Activated CD4-positive, alpha-beta memory T cell treated with anti-CD3 and anti-CD28 coated beads, Interleukin-2, amount 10 ng/mL, durations not matched to agents 7 days and 5 days (primary cell): ENCODE measurements around the gene VPS45. TPM values are rescaled to one million over a fixed set of nuclear protein-coding genes. Genes with fewer than 3 reads are reported as not detected.
"Not testable (repeated sequence)": the region's sequence is repeated elsewhere in the genome, so short reads cannot be mapped to it uniquely, and the experiment has no call there.

ENCODE experiments used
- CTCF ChIA-PET: fragments of 350-600 bp; sonication (Branson Sonifier 250); formaldehyde crosslinking; loops from one replicate; lab custom pipeline; 2021; ENCODE audit warnings: antibody characterized with exemption, inconsistent platforms; lab: Charles Lee
- POLR2A ChIA-PET: fragments of 350-600 bp; sonication (Branson Sonifier 250); formaldehyde crosslinking; loops from one replicate; lab custom pipeline; 2021; ENCODE audit warnings: antibody characterized with exemption; lab: Charles Lee
- DNase-seq: peaks from one replicate; pipeline ENCODE4 v3.0.0-alpha.2; 2020
- H3K27ac Mint-ChIP-seq: one replicate; pipeline ENCODE4 v1.8.0; 2021; ENCODE audit warnings: mild to moderate bottlenecking, mixed read lengths
- H3K27me3 Mint-ChIP-seq: one replicate; pipeline ENCODE4 v1.8.0; 2021; ENCODE audit warnings: mixed read lengths
- H3K36me3 Mint-ChIP-seq: one replicate; pipeline ENCODE4 v1.8.0; 2021; ENCODE audit warnings: low read depth, mixed read lengths
- H3K4me1 Mint-ChIP-seq: one replicate; pipeline ENCODE4 v1.8.0; 2021; ENCODE audit warnings: mixed read lengths
- H3K4me3 Mint-ChIP-seq: one replicate; pipeline ENCODE4 v1.8.0; 2021; ENCODE audit warnings: mild to moderate bottlenecking, mixed read lengths
- H3K9me3 Mint-ChIP-seq: one replicate; pipeline ENCODE4 v1.8.0; 2021; ENCODE audit warnings: mixed read lengths
- total RNA-seq, 2 experiments: library from RNA; stranded (reverse); gene quantifications; one replicate each; pipeline ENCODE4 v1.2.3, GENCODE V29; 2021

The VPS45 gene
- total RNA-seq, 2 experiments from 2014 or later: 35.4 to 39.0 TPM

DNA sequence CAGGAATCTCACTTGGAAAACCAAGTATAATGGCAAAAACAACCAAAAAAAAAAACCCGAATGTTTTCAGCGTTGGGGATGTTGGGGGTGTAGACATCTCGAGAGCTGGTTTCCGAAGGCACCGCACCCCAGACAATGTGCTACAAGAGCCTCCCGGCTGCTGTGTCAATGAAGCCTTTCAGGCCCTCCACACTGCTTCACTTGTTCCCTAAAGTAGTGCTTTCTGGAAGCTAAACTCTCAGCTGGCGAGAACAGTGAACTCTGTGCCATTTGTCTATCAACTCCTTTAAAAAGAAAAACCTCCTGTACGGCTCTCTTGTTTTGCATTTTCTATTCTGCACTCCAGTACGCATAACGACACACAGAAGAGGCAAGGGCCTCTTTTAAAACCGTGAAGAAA is 114.7 kb downstream of the VPS45 start:
- POLR2A ChIA-PET: no interaction called here
- CTCF ChIA-PET: interaction anchor here (0.6 to 1.3 kb wide), 4 partner anchors 13 to 178 kb away, joined by 3 to 4 read pairs (median 4); no protein-coding TSS in a partner anchor
- no peaks in the 10 kb centered on the region for H3K27me3 Mint-ChIP-seq

DNA sequence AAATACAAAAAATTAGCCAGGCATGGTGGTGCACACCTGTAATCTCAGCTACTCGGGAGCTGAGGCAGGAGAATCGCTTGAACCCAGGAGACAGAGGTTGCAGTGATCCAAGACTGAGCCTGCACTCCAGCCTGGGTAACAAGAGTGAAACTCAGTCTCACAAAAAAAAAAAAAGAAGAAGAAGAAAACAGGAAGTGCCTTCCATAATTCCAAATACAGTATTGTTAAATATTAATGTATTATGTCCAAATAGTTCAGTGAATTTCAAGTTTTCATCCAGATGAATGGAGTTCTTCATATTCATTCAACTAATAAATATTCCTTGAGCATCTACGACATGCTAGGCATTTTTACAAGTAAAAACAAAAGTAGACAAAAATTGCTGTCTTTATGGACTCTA is 115.5 kb downstream of the VPS45 start:
- no peak overlapping the region for H3K4me3 Mint-ChIP-seq
- H3K27me3 Mint-ChIP-seq: no peaks in the 10 kb centered on the region
- peaks cover 23% of the 10 kb centered on the region for H3K4me1 Mint-ChIP-seq
- no peak overlapping the region for H3K27ac Mint-ChIP-seq
- H3K9me3 Mint-ChIP-seq: no peaks in the 10 kb centered on the region
- ChIA-PET CTCF (no interaction called here), POLR2A (interaction anchor here (1.4 kb wide), 1 partner anchor 295 kb away, joined by 4 read pairs; a partner anchor contains a TSS)
- no peaks in the 10 kb centered on the region for H3K36me3 Mint-ChIP-seq
- DNase-seq: no peak

More for the DNA sequence above, 114.7 kb downstream of the VPS45 start:
- DNase-seq: no peak
- no peak overlapping the region for H3K27ac Mint-ChIP-seq
- H3K36me3 Mint-ChIP-seq: no peaks in the 10 kb centered on the region
- no peak overlapping the region for H3K4me3 Mint-ChIP-seq
- H3K4me1 Mint-ChIP-seq: peaks cover 16% of the 10 kb centered on the region
- H3K9me3 Mint-ChIP-seq: no peaks in the 10 kb centered on the region

DNA sequence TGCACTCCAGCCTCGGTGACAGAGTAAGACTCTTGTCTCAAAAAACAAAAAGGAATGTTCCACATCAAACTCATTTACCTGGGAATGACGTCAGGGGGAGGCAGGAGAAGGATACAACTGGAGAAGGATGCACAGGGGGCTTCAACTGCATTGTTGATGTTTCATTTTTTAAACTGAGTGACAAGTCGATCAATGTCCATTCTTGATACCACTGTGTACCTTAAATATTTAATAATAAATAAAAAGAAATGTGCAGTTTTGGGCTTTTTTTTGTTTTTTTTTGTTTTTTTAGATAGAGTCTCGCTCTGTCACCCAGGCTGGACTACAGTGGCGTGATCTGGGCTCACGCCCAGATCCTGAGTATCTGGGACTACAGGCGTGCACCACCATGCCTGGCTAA is 117.9 kb downstream of the VPS45 start:
- H3K27me3 Mint-ChIP-seq: no peaks in the 10 kb centered on the region
- no peak overlapping the region for H3K27ac Mint-ChIP-seq
- H3K36me3 Mint-ChIP-seq: no peaks in the 10 kb centered on the region
- no peak for DNase-seq
- H3K4me1 Mint-ChIP-seq: peaks cover 23% of the 10 kb centered on the region
- POLR2A ChIA-PET: interaction anchor here (2.9 kb wide), 1 partner anchor 299 kb away, joined by 52 read pairs; a partner anchor contains a TSS
- H3K9me3 Mint-ChIP-seq: no peaks in the 10 kb centered on the region
- CTCF ChIA-PET: interaction anchor here (1.9 to 4.0 kb wide), 7 partner anchors 22 to 298 kb away, joined by 5 to 120 read pairs (median 38); a partner anchor contains a TSS
- H3K4me3 Mint-ChIP-seq: no peak overlapping the region

DNA sequence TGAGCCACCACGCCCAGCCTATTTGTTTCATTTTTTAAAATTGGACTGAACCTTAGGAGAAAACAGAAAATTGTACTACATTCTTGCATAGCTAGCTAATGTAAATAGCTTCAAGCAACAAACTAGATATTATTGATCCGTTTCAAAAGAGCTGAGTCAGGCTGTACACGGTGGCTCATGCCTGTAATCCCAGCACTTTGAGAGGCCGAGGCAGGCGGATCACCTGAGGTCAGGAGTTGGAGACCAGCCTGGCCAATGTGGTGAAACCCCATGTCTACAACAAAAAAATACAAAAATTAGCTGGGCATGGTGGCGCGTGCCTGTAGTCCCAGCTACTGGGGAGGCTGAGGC is 118.8 kb downstream of the VPS45 start:
- DNase-seq, H3K27me3 Mint-ChIP-seq: not testable (repeated sequence)

GRCh38 chr1:150186789-150187559 is 119.4 kb downstream of the VPS45 start:
- DNase-seq: peak; percentile 32
- ChIA-PET POLR2A (interaction anchor here (0.7 to 2.9 kb wide), 18 partner anchors 22 to 343 kb away, joined by 3 to 52 read pairs (median 4); partner anchors contain the start of genes ANP32E, APH1A, OTUD7B and VPS45), CTCF (interaction anchor here (0.6 to 4.0 kb wide), 66 partner anchors 9 to 343 kb away, joined by 3 to 120 read pairs (median 5); partner anchors contain the start of genes BOLA1, OTUD7B, PLEKHO1 and VPS45)
- no peaks in the 10 kb centered on the region for H3K9me3 Mint-ChIP-seq
- H3K36me3 Mint-ChIP-seq: no peaks in the 10 kb centered on the region
- H3K27ac Mint-ChIP-seq: peak overlapping the region; percentile 41
- H3K4me3 Mint-ChIP-seq: peak overlapping the region; percentile 16
- no peaks in the 10 kb centered on the region for H3K27me3 Mint-ChIP-seq
- peaks cover 19% of the 10 kb centered on the region for H3K4me1 Mint-ChIP-seq

More for the DNA sequence above, 118.8 kb downstream of the VPS45 start:
- not testable (repeated sequence) for H3K4me3 Mint-ChIP-seq, H3K9me3 Mint-ChIP-seq, H3K27ac Mint-ChIP-seq, H3K36me3 Mint-ChIP-seq
- CTCF ChIA-PET: interaction anchor here (0.7 to 4.0 kb wide), 49 partner anchors 9 to 343 kb away, joined by 3 to 120 read pairs (median 6); partner anchors contain the start of genes OTUD7B and VPS45
- POLR2A ChIA-PET: interaction anchor here (0.8 to 2.9 kb wide), 8 partner anchors 34 to 343 kb away, joined by 3 to 52 read pairs (median 12); partner anchors contain the start of genes ANP32E, APH1A and OTUD7B
- H3K4me1 Mint-ChIP-seq: peaks cover 23% of the 10 kb centered on the region

DNA sequence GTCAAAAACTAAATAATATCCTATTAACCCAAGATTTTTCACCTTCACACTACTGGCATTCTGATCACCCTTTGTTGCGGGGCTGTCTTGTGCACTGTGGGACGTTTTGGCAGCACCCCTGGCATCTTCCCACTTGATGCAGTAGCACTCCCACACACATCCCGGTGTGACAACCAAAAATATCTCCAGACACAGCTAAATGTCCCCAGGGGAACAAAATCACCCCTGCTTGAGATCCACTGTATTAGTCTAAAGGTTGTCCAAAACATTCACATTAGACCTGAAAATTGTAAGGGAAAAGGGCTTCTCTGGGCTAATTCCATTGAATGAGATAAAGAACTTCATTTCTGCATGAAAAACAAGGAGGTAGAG is 120.0 kb downstream of the VPS45 start:
- H3K36me3 Mint-ChIP-seq: no peaks in the 10 kb centered on the region
- H3K4me3 Mint-ChIP-seq: no peak overlapping the region
- no peaks in the 10 kb centered on the region for H3K27me3 Mint-ChIP-seq
- CTCF ChIA-PET: interaction anchor here (0.6 to 4.0 kb wide), 51 partner anchors 11 to 344 kb away, joined by 3 to 120 read pairs (median 6); partner anchors contain the start of genes BOLA1, OTUD7B, PLEKHO1 and VPS45
- POLR2A ChIA-PET: interaction anchor here (0.7 to 2.9 kb wide), 17 partner anchors 22 to 344 kb away, joined by 3 to 52 read pairs (median 5); partner anchors contain the start of genes ANP32E, OTUD7B and VPS45
- H3K4me1 Mint-ChIP-seq: peaks cover 18% of the 10 kb centered on the region
- H3K27ac Mint-ChIP-seq: peak overlapping the region; percentile 41
- no peaks in the 10 kb centered on the region for H3K9me3 Mint-ChIP-seq
- no peak for DNase-seq

GRCh38 chr1:150192012-150192411 is 124.4 kb downstream of the VPS45 start:
- H3K27me3 Mint-ChIP-seq: no peaks in the 10 kb centered on the region
- POLR2A ChIA-PET: interaction anchor here (1.0 kb wide), 1 partner anchor 305 kb away, joined by 4 read pairs; a partner anchor contains a TSS
- H3K9me3 Mint-ChIP-seq: no peaks in the 10 kb centered on the region
- no peaks in the 10 kb centered on the region for H3K36me3 Mint-ChIP-seq
- no peak for DNase-seq
- peaks cover 9% of the 10 kb centered on the region for H3K4me1 Mint-ChIP-seq
- H3K4me3 Mint-ChIP-seq: no peak overlapping the region
- no peak overlapping the region for H3K27ac Mint-ChIP-seq
- CTCF ChIA-PET: no interaction called here

GRCh38 chr1:150194381-150195031 is 126.9 kb downstream of the VPS45 start:
- CTCF ChIA-PET: interaction anchor here (0.8 to 2.3 kb wide), 2 partner anchors 8 to 52 kb away, joined by 3 to 7 read pairs; no protein-coding TSS in a partner anchor
- no peaks in the 10 kb centered on the region for H3K4me1 Mint-ChIP-seq
- no peak overlapping the region for H3K27ac Mint-ChIP-seq
- H3K27me3 Mint-ChIP-seq: peaks cover 8% of the 10 kb centered on the region
- POLR2A ChIA-PET: no interaction called here
- H3K36me3 Mint-ChIP-seq: no peaks in the 10 kb centered on the region
- no peak overlapping the region for H3K4me3 Mint-ChIP-seq
- no peak for DNase-seq
- H3K9me3 Mint-ChIP-seq: no peaks in the 10 kb centered on the region

Other genes with a start within 250 kb of the VPS45 start
- gene BOLA1, start 168.2 kb upstream of the VPS45 start, total RNA-seq: 10 to 100 TPM; 24.9 to 27.2 TPM
- 10 to 100 TPM; 14.4 to 15.2 TPM for gene SV2A, start 149.9 kb upstream of the VPS45 start, total RNA-seq
- gene SF3B4, start 140.0 kb upstream of the VPS45 start, total RNA-seq: 10 to 100 TPM; 82.3 to 84.3 TPM
- gene MTMR11, start 130.9 kb upstream of the VPS45 start, total RNA-seq: 10 to 100 TPM; 19.2 to 20.7 TPM
- gene OTUD7B, start 57.0 kb upstream of the VPS45 start, total RNA-seq: 10 to 100 TPM; 15.9 to 17.4 TPM
- gene PLEKHO1, start 82.1 kb downstream of the VPS45 start, total RNA-seq: 10 to 100 TPM; 89.8 to 92.9 TPM
- gene ANP32E, start 168.3 kb downstream of the VPS45 start, total RNA-seq: 100 to 1,000 TPM; 185 TPM
- gene CA14, start 190.0 kb downstream of the VPS45 start, total RNA-seq: not detected
- gene APH1A, start 201.2 kb downstream of the VPS45 start, total RNA-seq: 100 to 1,000 TPM; 142 to 144 TPM
- gene C1orf54, start 205.0 kb downstream of the VPS45 start, total RNA-seq: 1 to 10 TPM; 4.1 TPM
- gene CIART, start 214.8 kb downstream of the VPS45 start, total RNA-seq: 1 to 10 TPM; 1.5 to 1.7 TPM
- 10 to 100 TPM; 67.2 to 68.2 TPM for gene MRPS21, start 226.1 kb downstream of the VPS45 start, total RNA-seq